HepG2 (cell line): ENCODE measurements around the gene JMY. TPM values are rescaled to one million over a fixed set of nuclear protein-coding genes. Genes with fewer than 3 reads are reported as not detected.

Source experiments
- ASH2L ChIP-seq: fragments of 300-600, 200-600 bp; sonication (generic); IDR thresholded peaks from 2 replicates; pipeline ENCODE4 v1.7.0; 2017; ENCODE audit warnings: low read depth, mild to moderate bottlenecking, moderate library complexity, mixed read lengths, low read length; ENCODE audit not compliant: insufficient read length
- FOXM1 ChIP-seq: sonication (generic); formaldehyde crosslinking; IDR thresholded peaks from 2 replicates; pipeline ENCODE4 v1.5.0; 2020; ENCODE audit warnings: missing genetic modification reagents
- KAT8 ChIP-seq: IDR thresholded peaks from 2 replicates; pipeline ENCODE4 v1.6.1; 2016; ENCODE audit warnings: missing genetic modification reagents, missing compliant biosample characterization
- MIER2 ChIP-seq: IDR thresholded peaks from 2 replicates; pipeline ENCODE4 v1.6.1; 2016; ENCODE audit warnings: missing biosample characterization, missing genetic modification reagents
- MZF1 ChIP-seq: sonication (generic); formaldehyde crosslinking; IDR thresholded peaks from 2 replicates; pipeline ENCODE4 v1.8.1; 2023; ENCODE audit warnings: mild to moderate bottlenecking, missing genetic modification reagents, borderline replicate concordance
- PHF8 ChIP-seq: sonication (generic); formaldehyde crosslinking; IDR thresholded peaks from 2 replicates; pipeline ENCODE4 v1.5.0; 2020; ENCODE audit warnings: missing genetic modification reagents
- RAD21 ChIP-seq: fragments of 450-650 bp; formaldehyde crosslinking; IDR thresholded peaks from 2 replicates; pipeline ENCODE4 v1.5.0; 2020; ENCODE audit warnings: mild to moderate bottlenecking
- SAP130 ChIP-seq: IDR thresholded peaks from 2 replicates; pipeline ENCODE4 v1.6.1; 2016; ENCODE audit warnings: low read depth
- XRCC5 ChIP-seq: fragments of 200-400 bp; formaldehyde crosslinking; optimal IDR thresholded peaks from 2 replicates; pipeline ENCODE3; 2017; ENCODE audit warnings: mild to moderate bottlenecking, low read length
- ZNF781 ChIP-seq: sonication (generic); formaldehyde crosslinking; IDR thresholded peaks from 2 replicates; pipeline ENCODE4 v1.5.1; 2020; ENCODE audit warnings: borderline replicate concordance, mild to moderate bottlenecking, missing genetic modification reagents; ENCODE audit errors: not compliant biosample characterization
- ZSCAN12 ChIP-seq: sonication (generic); formaldehyde crosslinking; IDR thresholded peaks from 2 replicates; pipeline ENCODE4 v1.9.0; 2021; ENCODE audit warnings: mild to moderate bottlenecking, missing genetic modification reagents
- ZSCAN29 ChIP-seq: sonication (generic); formaldehyde crosslinking; conservative IDR thresholded peaks from 2 replicates; pipeline ENCODE4 v1.4.0; 2020; ENCODE audit warnings: mild to moderate bottlenecking, missing genetic modification reagents
- polyA plus RNA-seq, 8 experiments: library from polyadenylated mRNA; depleted of rRNA in 3 of 8; stranded (reverse) in 7 of 8; unstranded in 1 of 8; fragments of >200 nt; fragmentation: Illumina TruSeq in 4 of 8; extraction: Trizol in 4 of 8; gene quantifications; 2 replicates each; pipeline versions ENCODE4 v1.2.1 to v1.2.3, GENCODE V29; 2011 to 2016; ENCODE audit warnings: low read depth in 4 of 8, missing spikeins in 1 of 8, mixed read lengths in 1 of 8; ENCODE audit not compliant: insufficient read depth in 1 of 8
- total RNA-seq, 5 experiments: library from RNA; depleted of rRNA; stranded (reverse); fragments of >200 nt; fragmentation: Illumina TruSeq; extraction: Trizol; gene quantifications; 2 replicates each; pipeline ENCODE4 v1.2.3, GENCODE V29; 2016; ENCODE audit warnings: low read depth in 1 of 5
- TF ChIP-seq, protein P1 (sequence below), 2 experiments: fragments of 450-650 bp in 1 of 2; sonication (generic) in 1 of 2; formaldehyde crosslinking in 1 of 2; IDR thresholded peaks; 2 replicates each; pipeline versions ENCODE4 v1.6.1 to v1.8.0; 2016 to 2022; ENCODE audit warnings: antibody characterized with exemption in 1 of 2, mild to moderate bottlenecking in 1 of 2, missing genetic modification reagents in 1 of 2
- TF ChIP-seq, protein P2 (sequence below): sonication (generic); formaldehyde crosslinking; IDR thresholded peaks from 2 replicates; pipeline ENCODE4 v1.4.0; 2020; ENCODE audit warnings: missing genetic modification reagents
- TF ChIP-seq, protein P3 (sequence below): sonication (generic); formaldehyde crosslinking; IDR thresholded peaks from 2 replicates; pipeline ENCODE4 v1.9.0; 2021; ENCODE audit warnings: missing genetic modification reagents, borderline replicate concordance

The JMY gene
- total and polyA plus RNA-seq, 2 of the 13 experiments (the other 11 are each of a cell fraction or from before 2014, with no cell fraction given), result 4.0 to 4.2 TPM

DNA sequence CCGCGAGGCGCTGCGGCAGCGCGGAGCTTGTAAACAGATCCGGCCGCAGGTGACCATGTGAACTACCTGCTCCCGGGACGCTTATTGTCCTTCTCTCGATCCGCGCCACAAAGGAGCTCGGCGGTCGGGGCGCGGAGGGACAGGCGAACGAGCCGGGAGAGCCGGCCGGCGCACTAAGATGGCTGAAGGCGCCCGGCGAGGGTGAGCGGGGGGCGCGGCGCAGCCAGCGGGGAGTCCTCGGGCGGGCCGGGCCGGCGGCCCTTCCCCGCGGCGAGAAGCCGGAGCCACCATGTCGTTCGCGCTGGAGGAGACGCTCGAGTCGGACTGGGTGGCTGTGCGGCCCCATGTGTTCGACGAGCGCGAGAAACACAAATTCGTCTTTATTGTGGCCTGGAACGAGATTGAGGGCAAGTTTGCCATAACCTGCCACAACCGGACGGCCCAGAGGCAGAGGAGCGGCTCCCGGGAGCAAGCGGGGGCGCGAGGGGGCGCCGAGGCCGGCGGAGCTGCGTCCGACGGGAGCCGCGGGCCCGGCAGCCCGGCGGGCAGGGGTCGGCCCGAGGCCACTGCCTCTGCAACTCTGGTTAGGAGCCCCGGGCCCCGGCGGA is 535 bp downstream of the JMY start (continued):
- TF ChIP-seq ZSCAN29 (CRISPR knock-in tag), result no peak
- no peak for TF ChIP-seq KAT8 (CRISPR knock-in tag)
- TF ChIP-seq, protein P1, sequence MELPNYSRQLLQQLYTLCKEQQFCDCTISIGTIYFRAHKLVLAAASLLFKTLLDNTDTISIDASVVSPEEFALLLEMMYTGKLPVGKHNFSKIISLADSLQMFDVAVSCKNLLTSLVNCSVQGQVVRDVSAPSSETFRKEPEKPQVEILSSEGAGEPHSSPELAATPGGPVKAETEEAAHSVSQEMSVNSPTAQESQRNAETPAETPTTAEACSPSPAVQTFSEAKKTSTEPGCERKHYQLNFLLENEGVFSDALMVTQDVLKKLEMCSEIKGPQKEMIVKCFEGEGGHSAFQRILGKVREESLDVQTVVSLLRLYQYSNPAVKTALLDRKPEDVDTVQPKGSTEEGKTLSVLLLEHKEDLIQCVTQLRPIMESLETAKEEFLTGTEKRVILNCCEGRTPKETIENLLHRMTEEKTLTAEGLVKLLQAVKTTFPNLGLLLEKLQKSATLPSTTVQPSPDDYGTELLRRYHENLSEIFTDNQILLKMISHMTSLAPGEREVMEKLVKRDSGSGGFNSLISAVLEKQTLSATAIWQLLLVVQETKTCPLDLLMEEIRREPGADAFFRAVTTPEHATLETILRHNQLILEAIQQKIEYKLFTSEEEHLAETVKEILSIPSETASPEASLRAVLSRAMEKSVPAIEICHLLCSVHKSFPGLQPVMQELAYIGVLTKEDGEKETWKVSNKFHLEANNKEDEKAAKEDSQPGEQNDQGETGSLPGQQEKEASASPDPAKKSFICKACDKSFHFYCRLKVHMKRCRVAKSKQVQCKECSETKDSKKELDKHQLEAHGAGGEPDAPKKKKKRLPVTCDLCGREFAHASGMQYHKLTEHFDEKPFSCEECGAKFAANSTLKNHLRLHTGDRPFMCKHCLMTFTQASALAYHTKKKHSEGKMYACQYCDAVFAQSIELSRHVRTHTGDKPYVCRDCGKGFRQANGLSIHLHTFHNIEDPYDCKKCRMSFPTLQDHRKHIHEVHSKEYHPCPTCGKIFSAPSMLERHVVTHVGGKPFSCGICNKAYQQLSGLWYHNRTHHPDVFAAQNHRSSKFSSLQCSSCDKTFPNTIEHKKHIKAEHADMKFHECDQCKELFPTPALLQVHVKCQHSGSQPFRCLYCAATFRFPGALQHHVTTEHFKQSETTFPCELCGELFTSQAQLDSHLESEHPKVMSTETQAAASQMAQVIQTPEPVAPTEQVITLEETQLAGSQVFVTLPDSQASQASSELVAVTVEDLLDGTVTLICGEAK (IDR thresholded peaks at IDR 0.05), result no peak
- TF ChIP-seq, protein P1 (CRISPR knock-in tag; IDR thresholded peaks at IDR 0.05), result no peak
- no peak for TF ChIP-seq ZNF781 (CRISPR knock-in tag)
- TF ChIP-seq, protein P2, sequence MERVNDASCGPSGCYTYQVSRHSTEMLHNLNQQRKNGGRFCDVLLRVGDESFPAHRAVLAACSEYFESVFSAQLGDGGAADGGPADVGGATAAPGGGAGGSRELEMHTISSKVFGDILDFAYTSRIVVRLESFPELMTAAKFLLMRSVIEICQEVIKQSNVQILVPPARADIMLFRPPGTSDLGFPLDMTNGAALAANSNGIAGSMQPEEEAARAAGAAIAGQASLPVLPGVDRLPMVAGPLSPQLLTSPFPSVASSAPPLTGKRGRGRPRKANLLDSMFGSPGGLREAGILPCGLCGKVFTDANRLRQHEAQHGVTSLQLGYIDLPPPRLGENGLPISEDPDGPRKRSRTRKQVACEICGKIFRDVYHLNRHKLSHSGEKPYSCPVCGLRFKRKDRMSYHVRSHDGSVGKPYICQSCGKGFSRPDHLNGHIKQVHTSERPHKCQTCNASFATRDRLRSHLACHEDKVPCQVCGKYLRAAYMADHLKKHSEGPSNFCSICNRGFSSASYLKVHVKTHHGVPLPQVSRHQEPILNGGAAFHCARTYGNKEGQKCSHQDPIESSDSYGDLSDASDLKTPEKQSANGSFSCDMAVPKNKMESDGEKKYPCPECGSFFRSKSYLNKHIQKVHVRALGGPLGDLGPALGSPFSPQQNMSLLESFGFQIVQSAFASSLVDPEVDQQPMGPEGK (CRISPR knock-in tag), result 0 out of 2 replicates have a peak, but pooled peaks have one; percentile 4
- peak; percentile 4; the same call in 1 of the 2 replicates for TF ChIP-seq SAP130 (CRISPR knock-in tag)
- no peak; the same call in 1 of the 2 replicates for TF ChIP-seq PHF8
- 0 out of 2 replicates have a peak, but pooled peaks have one; percentile 32 for TF ChIP-seq ZSCAN12 (CRISPR knock-in tag)
- TF ChIP-seq, protein P3, sequence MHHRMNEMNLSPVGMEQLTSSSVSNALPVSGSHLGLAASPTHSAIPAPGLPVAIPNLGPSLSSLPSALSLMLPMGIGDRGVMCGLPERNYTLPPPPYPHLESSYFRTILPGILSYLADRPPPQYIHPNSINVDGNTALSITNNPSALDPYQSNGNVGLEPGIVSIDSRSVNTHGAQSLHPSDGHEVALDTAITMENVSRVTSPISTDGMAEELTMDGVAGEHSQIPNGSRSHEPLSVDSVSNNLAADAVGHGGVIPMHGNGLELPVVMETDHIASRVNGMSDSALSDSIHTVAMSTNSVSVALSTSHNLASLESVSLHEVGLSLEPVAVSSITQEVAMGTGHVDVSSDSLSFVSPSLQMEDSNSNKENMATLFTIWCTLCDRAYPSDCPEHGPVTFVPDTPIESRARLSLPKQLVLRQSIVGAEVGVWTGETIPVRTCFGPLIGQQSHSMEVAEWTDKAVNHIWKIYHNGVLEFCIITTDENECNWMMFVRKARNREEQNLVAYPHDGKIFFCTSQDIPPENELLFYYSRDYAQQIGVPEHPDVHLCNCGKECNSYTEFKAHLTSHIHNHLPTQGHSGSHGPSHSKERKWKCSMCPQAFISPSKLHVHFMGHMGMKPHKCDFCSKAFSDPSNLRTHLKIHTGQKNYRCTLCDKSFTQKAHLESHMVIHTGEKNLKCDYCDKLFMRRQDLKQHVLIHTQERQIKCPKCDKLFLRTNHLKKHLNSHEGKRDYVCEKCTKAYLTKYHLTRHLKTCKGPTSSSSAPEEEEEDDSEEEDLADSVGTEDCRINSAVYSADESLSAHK, result no peak
- TF ChIP-seq FOXM1, result no peak
- no peak for TF ChIP-seq MIER2 (CRISPR knock-in tag)
- no peak for TF ChIP-seq RAD21
- TF ChIP-seq ASH2L, result peak; percentile 15
- no peak for TF ChIP-seq XRCC5
- no peak for TF ChIP-seq MZF1 (CRISPR knock-in tag)
